HL-60/S4 treated with retinoic acid at 250 ng/mL for 4 days and 3 days (cell line): Measurements from ENCODE around the gene CHSY3.

Experiments used
- in situ Hi-C: fragments of 300-500 bp; cut with MboI; formaldehyde crosslinking; loops from 2 replicates; pipeline ENCODE4 v1.7.0; 2022; ENCODE audit warnings: low sequenced_read_pairs

Gene CHSY3

GRCh38 chr5:130021000-130021399 is 116.7 kb downstream of the CHSY3 start:
- in situ Hi-C loops, result no loop called here

- in situ Hi-C loops, result no loop called here
These were observed 117.6 kb downstream of the CHSY3 start for GRCh38 chr5:130021876-130022275.

- in situ Hi-C loops, result no loop called here
These were observed 119.3 kb downstream of the CHSY3 start for GRCh38 chr5:130023604-130024003.

GRCh38 chr5:130024006-130024405 is 119.7 kb downstream of the CHSY3 start:
- in situ Hi-C loops, result no loop called here

GRCh38 chr5:130025511-130025910 is 121.2 kb downstream of the CHSY3 start:
- in situ Hi-C loops, result no loop called here

- in situ Hi-C loops, result no loop called here
These were observed 128.5 kb downstream of the CHSY3 start for GRCh38 chr5:130032807-130033206.

GRCh38 chr5:130034566-130035210 is 130.4 kb downstream of the CHSY3 start:
- in situ Hi-C loops, result no loop called here

- in situ Hi-C loops, result no loop called here
These were observed 131.1 kb downstream of the CHSY3 start for GRCh38 chr5:130035388-130035787.

- in situ Hi-C loops, result no loop called here
These were observed 133.6 kb downstream of the CHSY3 start for GRCh38 chr5:130037905-130038304.

GRCh38 chr5:130043834-130044233 is 139.6 kb downstream of the CHSY3 start:
- in situ Hi-C loops, result no loop called here

- in situ Hi-C loops, result no loop called here
These were observed 141.1 kb downstream of the CHSY3 start for GRCh38 chr5:130045334-130045733.

- in situ Hi-C loops, result no loop called here
These were observed 146.3 kb downstream of the CHSY3 start for GRCh38 chr5:130050585-130050984.

GRCh38 chr5:130052752-130053151 is 148.5 kb downstream of the CHSY3 start:
- in situ Hi-C loops, result no loop called here

- in situ Hi-C loops, result no loop called here
These were observed 151.3 kb downstream of the CHSY3 start for GRCh38 chr5:130055572-130055971.

GRCh38 chr5:130061746-130062145 is 157.5 kb downstream of the CHSY3 start:
- in situ Hi-C loops, result no loop called here

GRCh38 chr5:130063603-130064002 is 159.3 kb downstream of the CHSY3 start:
- in situ Hi-C loops, result no loop called here

GRCh38 chr5:130064484-130064883 is 160.2 kb downstream of the CHSY3 start:
- in situ Hi-C loops, result no loop called here

GRCh38 chr5:130065617-130066016 is 161.4 kb downstream of the CHSY3 start:
- in situ Hi-C loops, result no loop called here

- in situ Hi-C loops, result no loop called here
These were observed 162.4 kb downstream of the CHSY3 start for GRCh38 chr5:130066644-130067043.

GRCh38 chr5:130067364-130067763 is 163.1 kb downstream of the CHSY3 start:
- in situ Hi-C loops, result no loop called here

- in situ Hi-C loops, result no loop called here
These were observed 163.8 kb downstream of the CHSY3 start for GRCh38 chr5:130068101-130068500.

GRCh38 chr5:130068988-130069387 is 164.7 kb downstream of the CHSY3 start:
- in situ Hi-C loops, result no loop called here

- in situ Hi-C loops, result no loop called here
These were observed 170.6 kb downstream of the CHSY3 start for GRCh38 chr5:130074820-130075219.
